ENCODE results near the gene TRIM2.
A peak's percentile ranks its signal among the peaks of the same experiment; 100 is the strongest.

The TRIM2 gene

GRCh38 chr4:153223930-153224329 is 19.7 kb downstream of the TRIM2 start:
- no peak for DNase-seq

DNA sequence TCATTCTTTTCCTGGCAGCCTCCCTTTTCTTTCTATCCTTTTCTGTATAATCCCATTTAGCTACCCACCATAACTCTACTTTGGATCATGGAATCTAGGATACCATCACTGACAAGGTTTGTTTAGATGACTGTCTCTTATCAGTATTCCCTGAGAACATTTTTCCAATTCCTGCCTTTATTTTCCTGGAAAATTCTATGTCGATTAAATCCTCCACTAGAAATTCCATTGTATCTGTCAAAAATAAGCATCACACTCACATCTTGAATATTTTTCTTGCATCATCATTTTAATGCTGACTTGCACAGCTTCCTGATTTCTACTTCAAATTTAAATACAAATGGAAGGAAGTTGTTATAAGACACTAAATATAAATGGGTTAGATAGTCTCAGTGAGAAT is 20.2 kb downstream of the TRIM2 start:
- DNase-seq: no peak

DNA sequence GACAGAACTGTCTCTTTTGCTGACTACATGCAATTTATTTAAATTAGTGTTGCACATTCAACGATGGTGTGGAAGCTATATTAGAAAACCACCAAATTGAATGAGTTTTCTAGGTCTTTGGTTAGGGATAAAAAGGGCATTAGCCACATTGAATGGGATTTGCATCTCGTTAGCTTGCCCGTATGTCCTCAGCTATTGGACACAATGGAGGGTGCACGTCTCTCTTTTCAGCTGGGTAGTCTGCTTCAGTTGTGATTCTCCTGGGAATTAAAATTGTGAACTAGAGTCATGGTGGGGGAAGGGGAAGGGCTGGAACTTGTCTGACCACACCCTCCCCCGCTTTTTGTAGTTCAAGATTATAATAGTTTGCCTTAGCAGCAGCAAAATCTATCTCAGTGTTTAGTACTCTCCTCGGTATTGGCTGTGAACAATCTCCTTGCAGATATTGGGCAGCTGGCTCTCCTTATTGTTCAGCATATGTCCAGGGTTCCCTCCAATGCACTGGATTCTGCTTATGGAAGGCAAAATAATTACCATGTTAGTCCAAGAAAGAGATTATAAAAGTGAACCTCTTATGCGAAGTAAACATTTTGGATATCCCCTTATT is 23.3 kb downstream of the TRIM2 start:
- no peak for DNase-seq

GRCh38 chr4:153228512-153229140 is 24.4 kb downstream of the TRIM2 start:
- DNase-seq: no peak

DNA sequence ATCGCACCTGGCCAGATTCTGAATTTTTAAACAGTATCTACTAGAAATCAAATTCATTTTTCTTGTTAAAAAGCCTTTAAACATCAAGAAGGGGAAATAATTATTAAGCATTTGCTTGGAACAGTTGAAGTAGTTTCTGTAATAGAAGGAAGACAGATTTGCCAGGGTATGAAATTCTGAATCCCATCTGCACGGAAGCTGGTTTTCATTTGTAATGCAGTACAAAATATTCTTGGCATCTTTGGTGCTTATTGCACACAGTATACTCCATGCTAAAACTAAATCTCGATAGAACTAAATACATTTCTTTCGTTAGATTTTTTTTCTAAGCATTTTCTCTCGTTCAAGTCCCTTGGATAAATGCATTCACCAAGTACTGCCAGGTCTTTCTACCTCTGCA is 25.3 kb downstream of the TRIM2 start:
- DNase-seq: no peak

DNA sequence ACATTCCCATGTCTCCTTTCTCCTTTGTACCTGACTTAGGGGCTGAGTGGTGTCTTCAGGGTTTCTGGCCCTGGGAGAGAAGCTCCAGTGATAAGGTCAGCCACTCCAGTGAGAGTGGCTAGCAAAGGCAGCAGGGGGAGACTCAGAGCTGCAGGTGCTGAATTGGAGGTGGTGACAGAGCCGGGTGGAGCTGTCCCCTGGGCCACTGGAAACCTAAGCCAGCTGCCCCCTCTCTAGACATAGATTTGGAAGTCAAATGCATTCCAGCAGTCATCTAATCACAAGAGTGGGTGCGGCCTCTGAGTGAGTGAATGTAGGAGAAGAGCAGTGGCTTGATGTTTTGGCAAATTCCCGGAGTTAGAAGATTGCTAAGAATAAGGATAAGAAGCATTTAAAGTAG is 28.5 kb downstream of the TRIM2 start:
- DNase-seq: no peak

GRCh38 chr4:153233761-153234371 is 29.6 kb downstream of the TRIM2 start:
- no peak for DNase-seq

DNA sequence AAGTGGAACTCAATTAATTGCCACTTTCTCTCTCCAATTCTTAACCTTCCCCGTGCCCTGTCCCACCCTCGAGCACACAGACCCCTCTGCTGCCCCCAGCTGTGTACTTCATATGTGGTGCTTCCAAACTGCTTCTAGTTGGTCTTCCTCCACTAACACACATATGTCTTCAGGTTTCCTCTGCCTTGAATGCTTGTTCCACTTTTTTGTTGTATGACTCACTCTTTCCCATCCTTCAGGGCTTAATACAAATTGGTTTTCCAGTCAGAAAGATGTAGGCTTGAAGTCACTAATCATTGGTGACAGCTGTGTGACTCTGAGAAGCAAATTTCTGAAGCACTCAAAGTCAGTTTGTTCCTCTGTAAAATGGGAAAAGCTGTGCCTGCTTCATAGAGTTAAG is 30.6 kb downstream of the TRIM2 start:
- DNase-seq: no peak

DNA sequence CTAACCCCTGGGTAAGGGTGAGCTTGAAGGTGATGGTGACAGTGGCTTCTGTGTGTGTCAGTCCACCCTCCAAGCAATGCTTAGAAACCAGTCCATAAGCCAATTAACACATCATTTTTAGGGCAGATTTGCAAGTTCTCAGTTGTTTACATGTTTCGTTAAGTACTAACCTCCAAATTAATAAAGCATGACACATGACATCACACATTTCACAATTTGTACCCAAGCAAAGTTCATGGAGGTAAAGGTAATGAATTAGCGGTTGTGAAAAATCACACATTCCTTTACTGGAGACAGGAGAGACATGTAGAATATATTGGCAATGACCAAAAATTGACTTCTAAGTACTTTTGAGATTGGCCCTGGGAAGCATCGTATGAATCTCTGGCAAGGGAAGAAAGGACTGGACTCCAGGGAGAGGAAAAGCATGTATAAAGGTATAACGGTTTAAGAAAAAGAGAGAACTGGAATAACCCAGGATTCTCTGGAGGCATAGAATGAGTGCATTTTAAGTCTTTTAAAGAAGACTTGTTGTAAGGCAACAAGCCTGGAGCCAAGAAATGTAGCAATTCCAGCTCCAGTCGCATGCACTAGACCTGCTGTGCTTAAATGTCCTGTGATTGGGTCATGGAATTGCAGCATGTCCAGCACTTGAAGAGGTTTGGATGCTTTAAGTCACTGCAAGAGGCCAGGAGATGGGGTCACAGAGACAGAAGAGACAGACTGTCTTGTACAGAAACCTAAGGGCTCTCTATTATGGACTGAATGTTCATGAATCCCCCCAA is 34.1 kb downstream of the TRIM2 start:
- no peak for DNase-seq

- no peak for DNase-seq
Observed at GRCh38 chr4:153239409-153239808, 35.2 kb downstream of the TRIM2 start.

DNA sequence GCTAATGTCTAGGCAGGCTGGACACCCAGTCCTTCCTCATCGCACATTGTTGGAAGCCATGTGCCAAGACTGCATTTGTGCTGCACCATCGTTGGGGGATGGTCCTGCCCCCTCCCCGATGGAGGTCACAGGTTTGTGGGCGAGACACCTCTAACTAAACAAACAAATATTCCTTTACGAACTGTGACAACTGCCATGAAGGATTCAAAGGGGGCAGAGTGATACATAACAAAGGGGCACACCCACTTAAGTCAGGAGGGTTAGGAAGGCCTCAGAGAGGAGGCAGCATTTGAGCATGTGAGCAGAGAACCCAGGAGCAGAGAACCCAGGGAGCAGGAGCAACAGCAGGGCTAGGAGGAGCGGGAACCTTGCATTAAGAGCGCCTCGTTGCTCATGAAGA is 37.1 kb downstream of the TRIM2 start:
- no peak for DNase-seq

GRCh38 chr4:153241970-153242838 is 38.0 kb downstream of the TRIM2 start:
- no peak for DNase-seq

- DNase-seq: no peak
Observed at GRCh38 chr4:153242839-153243324, 38.6 kb downstream of the TRIM2 start.

- no peak for DNase-seq
Observed at GRCh38 chr4:153243468-153243867, 39.2 kb downstream of the TRIM2 start.

- no peak for DNase-seq
Observed at GRCh38 chr4:153244969-153245368, 40.7 kb downstream of the TRIM2 start.

- no peak for DNase-seq
Observed at GRCh38 chr4:153245775-153246174, 41.5 kb downstream of the TRIM2 start.

DNA sequence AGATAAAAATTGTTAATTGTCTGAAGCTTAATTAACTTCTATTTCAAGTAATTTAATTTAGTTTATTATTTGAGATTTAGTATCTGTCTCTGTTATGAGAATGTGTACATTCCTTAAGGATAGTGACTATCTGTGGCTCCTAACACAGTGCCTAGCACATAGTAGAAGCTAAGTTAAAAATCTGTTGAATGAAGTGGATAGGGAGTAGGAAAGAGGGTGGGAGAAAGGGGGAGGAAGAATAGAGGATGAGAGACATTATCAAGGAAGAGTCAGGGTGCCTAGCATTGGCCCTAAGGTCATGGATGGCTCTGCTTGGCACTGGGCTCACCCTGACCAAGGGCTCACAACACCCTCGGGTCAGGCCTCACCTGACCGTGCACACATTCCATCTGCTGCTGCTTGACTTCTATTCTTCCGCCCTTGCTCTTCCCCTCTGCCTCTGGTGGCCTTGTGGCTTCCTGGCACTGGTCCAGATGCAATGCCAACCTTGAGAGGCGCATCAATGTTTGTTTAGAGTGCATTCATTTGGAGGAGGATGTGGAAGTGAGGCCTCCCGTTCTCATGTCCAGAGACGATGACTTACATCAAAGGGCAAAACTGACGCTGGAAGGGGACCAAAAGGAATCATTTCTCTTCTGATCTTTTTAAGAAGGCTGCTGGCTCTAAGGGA is 42.3 kb downstream of the TRIM2 start:
- no peak for DNase-seq

GRCh38 chr4:153247116-153247490 is 42.9 kb downstream of the TRIM2 start:
- DNase-seq: no peak

DNA sequence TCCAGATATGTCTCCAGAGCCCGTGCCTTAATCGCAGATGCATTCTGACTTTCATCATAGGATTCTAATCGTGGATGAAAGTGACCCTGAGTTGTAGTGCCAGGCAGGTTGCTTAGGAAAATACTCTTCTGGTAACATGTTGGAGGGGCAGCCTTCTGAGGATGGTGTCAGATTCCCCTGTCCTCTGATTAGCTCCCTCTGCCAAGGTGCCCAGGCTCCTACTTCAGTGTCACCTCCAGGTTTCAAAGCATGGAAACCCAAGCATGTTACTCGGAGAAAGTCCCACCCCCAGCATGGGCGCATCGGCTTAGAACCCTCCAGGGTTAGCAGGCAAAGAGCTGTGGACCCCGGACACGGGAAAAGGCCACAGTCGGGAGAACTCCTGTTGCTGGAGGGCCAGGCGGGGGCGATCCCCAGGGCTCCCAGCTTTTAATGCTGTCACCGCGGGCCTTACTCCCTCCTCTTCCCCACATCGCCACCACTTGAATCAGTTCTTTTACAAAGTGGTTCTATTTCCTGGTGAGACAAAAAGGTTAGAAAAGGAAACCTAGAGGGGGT is 44.5 kb downstream of the TRIM2 start:
- no peak for DNase-seq

- peak; percentile 92 for DNase-seq
Observed at GRCh38 chr4:153249199-153250041, 45.2 kb downstream of the TRIM2 start.

GRCh38 chr4:153252122-153252521 is 47.9 kb downstream of the TRIM2 start:
- DNase-seq: no peak
